ENCODE data around the gene ATP6AP1. TPM values are rescaled to one million over a fixed set of nuclear protein-coding genes. Genes with fewer than 3 reads are reported as not detected.

The ATP6AP1 gene
- total and polyA plus RNA-seq, 7 experiments from 2014 or later, result 37.8 to 118 (median 56.6) TPM

GRCh38 chrX:154481195-154481594, 52.7 kb downstream of the ATP6AP1 start:
- Mint-ChIP-seq H3K9me3 (no peaks in the 10 kb centered on the region), H3K27ac (peak overlapping the region in 1 of 9 donors; percentile 66), H3K4me1 (peaks cover 12 to 45% (median 26%) of the 10 kb centered on the region in 7 donors), H3K36me3 (peaks cover 0 to 2% (median 0%) of the 10 kb centered on the region in 5 donors), H3K27me3 (no peaks in the 10 kb centered on the region), H3K4me3 (no peak overlapping the region)
- POLR2A ChIA-PET, result no interaction called here
- no peak overlapping the region for H3K4me3 ChIP-seq (ENCODE audit: low read length)
- CTCF ChIA-PET, result interaction anchor here (0.7 kb wide), 1 partner anchor 110 kb away, joined by 3 read pairs; no protein-coding TSS in a partner anchor
- no peaks in the 10 kb centered on the region for H3K9me3 ChIP-seq (ENCODE audit: control insufficient read depth in 2 of 3, low read length in 3 of 3)
- H3K4me1 ChIP-seq (ENCODE audit: control insufficient read depth in 2 of 2, insufficient read depth in 2 of 2, low read length in 2 of 2), result peaks cover 14 to 15% of the 10 kb centered on the region in 2 donors
- no peak overlapping the region for H3K27ac ChIP-seq (ENCODE audit: low read depth, low read length)
- peaks cover 0 to 6% (median 4%) of the 10 kb centered on the region in 3 experiments for H3K36me3 ChIP-seq (ENCODE audit: control insufficient read depth in 2 of 3, insufficient read depth in 3 of 3, low read length in 3 of 3)
- H3K27me3 ChIP-seq (ENCODE audit: control insufficient read depth in 2 of 2, insufficient read depth in 2 of 2, low read length in 2 of 2), result no peaks in the 10 kb centered on the region
- no peak for DNase-seq
- ATAC-seq, result no peak
- intact Hi-C loops (cut with micrococcal nuclease), result no loop called here

- CTCF ChIA-PET, result interaction anchor here (0.6 kb wide), 1 partner anchor 193 kb away, joined by 5 read pairs; no protein-coding TSS in a partner anchor
- DNase-seq, result no peak
These were observed 53.6 kb downstream of the ATP6AP1 start for GRCh38 chrX:154481911-154482601.

GRCh38 chrX:154482786-154483185, 54.3 kb downstream of the ATP6AP1 start:
- no peaks in the 10 kb centered on the region for H3K27me3 Mint-ChIP-seq
- peaks cover 0 to 4% (median 0%) of the 10 kb centered on the region in 5 donors for H3K36me3 Mint-ChIP-seq
- ATAC-seq, result no peak
- POLR2A ChIA-PET, result interaction anchor here (1.3 kb wide), 1 partner anchor 34 kb away, joined by 4 read pairs; no protein-coding TSS in a partner anchor
- no peak overlapping the region for H3K4me3 Mint-ChIP-seq
- no peak overlapping the region for H3K27ac ChIP-seq (ENCODE audit: low read depth, low read length)
- no peak overlapping the region for H3K4me3 ChIP-seq (ENCODE audit: low read length)
- peaks cover 4 to 15% of the 10 kb centered on the region in 2 donors for H3K4me1 ChIP-seq (ENCODE audit: control insufficient read depth in 2 of 2, insufficient read depth in 2 of 2, low read length in 2 of 2)
- intact Hi-C loops (cut with micrococcal nuclease), result no loop called here
- no peaks in the 10 kb centered on the region for H3K9me3 ChIP-seq (ENCODE audit: control insufficient read depth in 2 of 3, low read length in 3 of 3)
- H3K27me3 ChIP-seq (ENCODE audit: control insufficient read depth in 2 of 2, insufficient read depth in 2 of 2, low read length in 2 of 2), result no peaks in the 10 kb centered on the region
- H3K27ac Mint-ChIP-seq, result peak overlapping the region in 1 of 9 donors; percentile 3
- H3K9me3 Mint-ChIP-seq, result no peaks in the 10 kb centered on the region
- no peak for DNase-seq
- H3K4me1 Mint-ChIP-seq, result peaks cover 5 to 32% (median 13%) of the 10 kb centered on the region in 7 donors
- CTCF ChIA-PET, result no interaction called here
- peaks cover 0 to 6% (median 4%) of the 10 kb centered on the region in 3 experiments for H3K36me3 ChIP-seq (ENCODE audit: control insufficient read depth in 2 of 3, insufficient read depth in 3 of 3, low read length in 3 of 3)

More at GRCh38 chrX:154481911-154482601, 53.6 kb downstream of the ATP6AP1 start:
- Mint-ChIP-seq H3K27ac (peak overlapping the region in 4 of 9 donors; percentile 9 to 76 (median 46)), H3K36me3 (peaks cover 0 to 4% (median 0%) of the 10 kb centered on the region in 5 donors), H3K4me3 (no peak overlapping the region), H3K9me3 (no peaks in the 10 kb centered on the region), H3K27me3 (no peaks in the 10 kb centered on the region), H3K4me1 (peaks cover 5 to 37% (median 18%) of the 10 kb centered on the region in 7 donors)
- intact Hi-C loops (cut with micrococcal nuclease), result no loop called here
- ATAC-seq, result no peak
- no peak overlapping the region for H3K4me3 ChIP-seq (ENCODE audit: low read length)
- peaks cover 0 to 6% (median 4%) of the 10 kb centered on the region in 3 experiments for H3K36me3 ChIP-seq (ENCODE audit: control insufficient read depth in 2 of 3, insufficient read depth in 3 of 3, low read length in 3 of 3)
- POLR2A ChIA-PET, result no interaction called here
- H3K4me1 ChIP-seq (ENCODE audit: control insufficient read depth in 2 of 2, insufficient read depth in 2 of 2, low read length in 2 of 2), result peaks cover 12 to 15% of the 10 kb centered on the region in 2 donors
- H3K27ac ChIP-seq (ENCODE audit: low read depth, low read length), result no peak overlapping the region
- no peaks in the 10 kb centered on the region for H3K27me3 ChIP-seq (ENCODE audit: control insufficient read depth in 2 of 2, insufficient read depth in 2 of 2, low read length in 2 of 2)
- no peaks in the 10 kb centered on the region for H3K9me3 ChIP-seq (ENCODE audit: control insufficient read depth in 2 of 3, low read length in 3 of 3)

GRCh38 chrX:154483325-154483724, 54.8 kb downstream of the ATP6AP1 start:
- Histone ChIP-seq H3K4me1 (ENCODE audit: control insufficient read depth in 2 of 2, insufficient read depth in 2 of 2, low read length in 2 of 2) (peaks cover 0 to 15% of the 10 kb centered on the region in 2 donors), H3K9me3 (ENCODE audit: control insufficient read depth in 2 of 3, low read length in 3 of 3) (no peaks in the 10 kb centered on the region), H3K27ac (ENCODE audit: low read depth, low read length) (no peak overlapping the region), H3K36me3 (ENCODE audit: control insufficient read depth in 2 of 3, insufficient read depth in 3 of 3, low read length in 3 of 3) (peaks cover 0 to 6% (median 4%) of the 10 kb centered on the region in 3 experiments), H3K4me3 (ENCODE audit: low read length) (no peak overlapping the region), H3K27me3 (ENCODE audit: control insufficient read depth in 2 of 2, insufficient read depth in 2 of 2, low read length in 2 of 2) (no peaks in the 10 kb centered on the region)
- CTCF ChIA-PET, result interaction anchor here (0.6 to 0.7 kb wide), 2 partner anchors 135 to 287 kb away, joined by 3 read pairs; no protein-coding TSS in a partner anchor
- ATAC-seq, result no peak
- H3K36me3 Mint-ChIP-seq, result peaks cover 0 to 4% (median 0%) of the 10 kb centered on the region in 5 donors
- POLR2A ChIA-PET, result interaction anchor here (1.3 to 2.0 kb wide), 2 partner anchors 34 to 53 kb away, joined by 4 to 8 read pairs; partner anchors contain the start of gene ATP6AP1
- intact Hi-C loops (cut with micrococcal nuclease), result no loop called here
- no peak overlapping the region for H3K27ac Mint-ChIP-seq
- H3K9me3 Mint-ChIP-seq, result no peaks in the 10 kb centered on the region
- no peaks in the 10 kb centered on the region for H3K27me3 Mint-ChIP-seq
- DNase-seq, result no peak
- peaks cover 5 to 32% (median 13%) of the 10 kb centered on the region in 7 donors for H3K4me1 Mint-ChIP-seq
- H3K4me3 Mint-ChIP-seq, result no peak overlapping the region

- DNase-seq (no peak), ATAC-seq (peak; percentile 60)
- Histone ChIP-seq H3K4me1 (ENCODE audit: control insufficient read depth in 2 of 2, insufficient read depth in 2 of 2, low read length in 2 of 2) (peaks cover 0 to 12% of the 10 kb centered on the region in 2 donors), H3K4me3 (ENCODE audit: low read length) (no peak overlapping the region), H3K36me3 (ENCODE audit: control insufficient read depth in 2 of 3, insufficient read depth in 3 of 3, low read length in 3 of 3) (peaks cover 0 to 6% (median 4%) of the 10 kb centered on the region in 3 experiments), H3K9me3 (ENCODE audit: control insufficient read depth in 2 of 3, low read length in 3 of 3) (no peaks in the 10 kb centered on the region), H3K27ac (ENCODE audit: low read depth, low read length) (peak overlapping the region; percentile 66), H3K27me3 (ENCODE audit: control insufficient read depth in 2 of 2, insufficient read depth in 2 of 2, low read length in 2 of 2) (no peaks in the 10 kb centered on the region)
- Mint-ChIP-seq H3K36me3 (peaks cover 0 to 4% (median 0%) of the 10 kb centered on the region in 5 donors), H3K27me3 (no peaks in the 10 kb centered on the region), H3K9me3 (no peaks in the 10 kb centered on the region), H3K4me3 (peak overlapping the region in 8 of 10 donors; percentile 12 to 88 (median 52)), H3K27ac (peak overlapping the region in 3 of 9 donors; percentile 14 to 51 (median 45)), H3K4me1 (peaks cover 5 to 36% (median 14%) of the 10 kb centered on the region in 7 donors)
- ChIA-PET CTCF (no interaction called here), POLR2A (interaction anchor here (0.6 to 7.0 kb wide), 9 partner anchors 8 to 87 kb away, joined by 3 to 69 read pairs (median 4); partner anchors contain the start of genes ATP6AP1, FAM3A, IKBKG and RPL10)
- intact Hi-C loops (cut with micrococcal nuclease), result no loop called here
These were observed 56.0 kb downstream of the ATP6AP1 start for GRCh38 chrX:154484255-154485149.
